HG03139 (cell line): Measurements from ENCODE around the gene KRTAP10-2.
"Not testable (repeated sequence)": the region's sequence is repeated elsewhere in the genome, so short reads cannot be mapped to it uniquely, and the experiment has no call there.

Experiments used
- ATAC-seq: cut with Tn5 transposase; IDR thresholded peaks from one replicate; pipeline ENCODE4 v1.9.1; 2021; ENCODE audit not compliant: unreplicated experiment

Gene KRTAP10-2

DNA sequence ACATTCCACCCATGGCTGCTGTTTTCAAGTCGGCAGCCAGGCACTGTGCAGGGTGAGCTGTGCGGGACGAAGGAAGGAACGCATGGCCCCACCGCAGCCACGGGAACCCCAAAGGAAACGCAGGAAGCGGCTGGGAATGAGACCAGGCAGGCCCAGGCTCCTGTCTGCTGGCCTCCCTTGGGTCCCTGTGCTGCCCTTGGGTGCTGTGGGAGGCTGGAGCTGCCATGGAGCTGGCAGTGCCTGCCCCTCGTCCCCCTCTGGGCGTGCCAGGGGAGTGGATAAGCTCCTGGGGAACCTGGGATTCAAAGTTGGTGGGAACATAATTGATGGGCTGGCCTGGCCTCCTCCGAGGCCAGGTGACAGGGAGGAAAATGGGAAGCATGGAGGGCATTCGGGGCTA is 17.0 kb upstream of the KRTAP10-2 start:
- no peak for ATAC-seq

- no peak for ATAC-seq
Measured at GRCh38 chr21:44567481-44568171, 16.3 kb upstream of the KRTAP10-2 start.

GRCh38 chr21:44566403-44566802 is 15.1 kb upstream of the KRTAP10-2 start:
- ATAC-seq: no peak

DNA sequence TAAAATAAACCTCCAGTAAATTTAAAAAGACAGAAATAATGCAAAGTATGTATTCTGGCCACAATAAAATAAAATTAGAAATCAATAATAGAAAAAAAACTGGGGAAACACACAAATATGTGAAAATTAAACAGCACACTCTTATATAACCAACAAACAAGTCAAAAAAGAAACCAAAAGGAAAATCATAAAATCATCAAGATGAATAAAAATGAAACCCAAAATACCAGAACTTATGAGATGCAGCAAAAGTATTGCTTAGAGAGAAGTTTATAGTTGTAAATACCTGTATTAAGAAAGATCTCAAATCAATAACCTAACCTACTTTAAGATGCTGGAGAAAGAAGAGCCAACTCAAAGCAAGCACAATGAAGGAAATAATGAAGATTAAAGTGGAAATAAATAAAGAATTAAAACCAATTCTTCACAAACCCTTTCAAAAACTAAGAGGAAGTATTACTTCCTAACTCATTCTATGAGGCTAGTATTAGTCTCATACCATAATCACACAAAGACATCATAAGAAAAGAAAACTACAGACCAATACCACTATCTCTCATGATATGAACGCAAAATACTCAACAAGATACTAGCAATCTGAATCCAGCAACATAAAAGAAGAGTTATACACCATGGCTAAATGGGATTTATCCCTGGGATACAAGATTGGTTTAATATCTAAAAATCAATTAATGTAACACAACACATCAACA is 13.7 kb upstream of the KRTAP10-2 start:
- no peak for ATAC-seq

DNA sequence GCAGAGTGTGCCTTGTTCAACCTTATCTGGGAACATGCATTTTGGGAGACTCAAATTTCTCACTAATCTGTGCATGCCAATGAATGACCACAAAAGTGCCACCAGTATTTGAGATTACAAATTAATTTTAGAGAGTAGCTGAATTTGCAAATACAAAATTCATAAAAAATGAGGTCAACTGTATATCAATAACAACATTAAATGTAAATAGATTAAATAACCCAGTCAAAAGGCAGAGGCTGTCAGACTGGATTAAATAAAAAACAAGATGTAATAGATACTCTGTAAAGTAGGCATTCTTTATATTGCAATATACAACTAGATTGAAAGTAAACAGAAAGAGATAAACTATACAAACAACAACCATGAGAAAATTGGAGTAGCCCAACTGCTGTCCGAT is 12.8 kb upstream of the KRTAP10-2 start:
- no peak for ATAC-seq

DNA sequence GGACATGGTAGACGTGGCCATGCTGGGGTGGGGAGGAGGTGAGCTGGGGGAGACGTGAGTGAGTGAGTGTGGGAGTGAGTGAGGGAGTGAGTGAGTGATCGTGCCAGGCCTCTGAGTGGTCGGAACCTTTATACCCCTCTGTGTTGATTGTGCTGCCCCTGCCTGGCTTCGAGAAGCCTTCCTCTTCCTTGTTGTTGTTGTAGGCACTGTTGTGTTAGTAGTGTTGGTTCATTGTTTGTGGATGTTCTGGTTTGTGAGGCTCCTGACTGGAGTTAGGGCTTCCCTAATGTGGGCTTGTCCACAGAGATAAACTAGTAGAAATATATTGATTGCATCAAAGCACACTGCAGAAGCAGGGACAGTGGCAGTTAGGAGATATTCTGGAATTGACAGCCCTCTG is 7.4 kb upstream of the KRTAP10-2 start, which contains the start of gene KRTAP10-3:
KRTAP10-3 (minus strand) TSS at position 101 of the 400 bp plus-strand sequence; CDS start at position 21, 80 bp downstream.
- ATAC-seq: no peak

DNA sequence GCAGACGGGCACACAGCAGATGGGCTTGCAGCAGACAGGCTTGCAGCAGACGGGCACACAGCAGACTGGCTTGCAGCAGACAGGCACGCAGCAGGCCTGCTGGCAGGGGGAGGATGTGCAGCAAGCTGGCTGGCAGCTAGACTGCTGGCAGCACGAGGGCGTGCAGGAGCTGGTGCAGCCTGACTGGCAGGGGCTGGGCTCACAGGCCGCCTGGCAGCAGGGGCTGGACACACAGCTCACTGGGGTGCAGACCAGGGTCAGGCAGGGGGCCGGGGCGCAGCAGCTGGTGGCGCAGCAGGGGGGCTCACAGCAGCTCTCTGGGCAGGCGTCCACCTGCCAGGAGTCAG is 7.0 kb upstream of the KRTAP10-2 start:
- not testable (repeated sequence) for ATAC-seq

GRCh38 chr21:44557491-44558328 is 6.4 kb upstream of the KRTAP10-2 start:
- no peak for ATAC-seq

DNA sequence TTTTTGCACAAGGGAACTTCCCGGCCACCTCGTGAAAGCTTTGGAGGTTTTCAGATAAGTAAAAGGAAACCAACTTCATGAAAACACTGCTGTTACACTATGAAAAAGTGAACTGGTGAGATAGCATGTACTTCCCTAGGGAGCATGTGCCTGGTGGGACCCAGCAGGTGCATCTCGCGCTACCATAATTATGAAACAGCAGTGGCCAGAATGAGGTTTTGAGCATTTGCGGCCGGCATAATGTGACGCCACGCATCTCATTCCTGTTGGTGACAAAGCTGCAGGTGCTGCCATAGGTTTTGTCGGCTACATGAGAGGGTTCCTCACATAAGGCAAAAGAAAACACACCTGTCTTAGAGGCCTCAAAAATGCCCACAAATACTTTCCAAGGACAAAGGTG is 5.6 kb upstream of the KRTAP10-2 start:
- no peak for ATAC-seq

DNA sequence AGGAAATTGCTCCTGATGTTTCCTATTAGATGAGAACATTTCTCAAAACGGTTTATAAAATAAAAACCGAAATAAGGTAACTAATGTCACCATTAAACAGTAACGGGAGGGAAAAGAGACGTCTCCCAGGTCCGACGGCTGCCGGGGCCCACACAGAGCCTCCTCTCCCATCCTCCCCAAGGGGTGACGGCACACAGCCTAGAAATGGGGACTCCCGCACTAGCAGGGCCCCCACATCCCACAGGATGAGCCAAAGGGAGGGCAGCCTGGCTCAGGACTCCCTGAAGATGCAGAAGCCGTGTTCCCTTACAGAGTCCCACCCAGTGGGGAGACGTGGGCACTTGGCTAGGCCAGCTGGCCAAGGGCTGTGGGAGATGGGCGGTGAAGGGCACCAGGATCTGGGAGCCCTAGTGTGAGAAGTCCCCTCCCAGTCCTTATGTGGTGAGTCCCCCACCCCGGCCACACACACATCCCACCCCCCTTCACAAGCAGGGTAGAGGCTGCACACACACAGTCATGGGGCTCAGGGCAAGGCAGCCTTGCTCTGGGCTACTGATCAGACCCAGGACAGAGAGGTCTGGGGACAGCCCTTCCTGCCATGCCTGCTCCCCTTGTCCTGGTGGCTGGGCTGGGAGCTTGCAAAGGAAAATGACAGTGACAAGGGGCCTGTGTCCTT is 4.0 kb upstream of the KRTAP10-2 start:
- no peak for ATAC-seq

- ATAC-seq: no peak
Measured at GRCh38 chr21:44552681-44553080, 1.4 kb upstream of the KRTAP10-2 start.

GRCh38 chr21:44552136-44552535 is 831 bp upstream of the KRTAP10-2 start:
- no peak for ATAC-seq

- ATAC-seq: no peak
Measured at GRCh38 chr21:44550807-44551206, 498 bp downstream of the KRTAP10-2 start.

DNA sequence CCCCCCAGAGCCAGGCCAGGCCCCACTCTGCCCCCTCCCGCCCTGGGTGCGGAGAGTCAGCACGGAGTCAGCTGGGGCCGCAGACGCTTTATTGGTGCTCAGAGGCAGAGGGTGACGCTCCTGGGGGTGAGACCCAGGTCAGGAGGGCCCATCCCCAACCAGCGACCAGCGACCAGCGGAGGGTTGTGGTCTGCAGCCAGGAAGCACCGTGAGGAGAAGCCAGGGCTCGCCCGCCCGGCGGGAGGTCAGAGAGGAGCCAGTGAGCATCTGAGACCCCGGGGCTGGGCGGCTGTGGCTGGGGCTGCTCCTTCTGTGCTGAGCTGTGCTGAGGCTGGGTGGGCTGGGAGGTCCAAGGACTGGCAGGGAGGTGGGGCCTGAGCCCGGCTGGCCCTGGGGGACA is 1.0 kb downstream of the KRTAP10-2 start:
- not testable (repeated sequence) for ATAC-seq

- no peak for ATAC-seq
Measured at GRCh38 chr21:44549525-44550211, 1.6 kb downstream of the KRTAP10-2 start.

DNA sequence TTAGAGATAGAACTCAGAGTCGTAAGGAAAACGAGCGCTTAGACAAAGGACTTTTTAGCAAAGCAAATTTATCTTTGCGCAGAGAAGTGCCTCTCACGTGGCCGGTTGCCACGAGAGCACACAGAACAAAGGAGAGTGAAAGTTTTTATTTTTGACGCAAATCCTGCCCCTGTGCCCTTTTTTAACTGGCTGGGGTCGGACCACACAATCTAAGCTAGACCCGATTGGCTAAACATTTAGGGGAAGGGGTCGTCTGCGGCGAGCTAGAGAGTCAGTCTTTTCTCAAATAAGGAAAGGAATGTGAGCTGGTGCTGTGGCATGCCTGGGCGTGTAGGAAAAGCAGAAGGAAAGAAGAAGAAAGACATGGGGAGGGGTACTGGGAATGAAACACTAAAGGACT is 2.4 kb downstream of the KRTAP10-2 start:
- no peak for ATAC-seq

DNA sequence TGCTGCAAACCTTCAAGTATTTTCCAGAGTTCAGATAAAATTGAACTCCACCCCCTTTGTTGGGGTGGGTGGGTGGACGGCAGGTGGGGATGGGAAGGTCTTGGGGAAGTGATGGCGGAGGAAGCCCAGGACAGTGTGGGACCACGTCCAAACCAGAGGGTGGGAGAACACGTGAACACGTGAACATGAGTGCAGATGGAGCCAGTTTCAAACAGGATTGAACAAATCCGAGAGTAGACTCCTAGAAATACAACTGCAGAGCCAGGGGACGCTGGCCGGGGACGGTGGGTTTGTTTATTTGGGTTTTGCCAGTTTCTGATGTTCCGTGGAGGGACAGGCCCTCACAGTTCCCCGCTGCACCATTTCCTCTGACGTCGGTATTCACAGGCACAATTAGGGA is 2.9 kb downstream of the KRTAP10-2 start:
- no peak for ATAC-seq

DNA sequence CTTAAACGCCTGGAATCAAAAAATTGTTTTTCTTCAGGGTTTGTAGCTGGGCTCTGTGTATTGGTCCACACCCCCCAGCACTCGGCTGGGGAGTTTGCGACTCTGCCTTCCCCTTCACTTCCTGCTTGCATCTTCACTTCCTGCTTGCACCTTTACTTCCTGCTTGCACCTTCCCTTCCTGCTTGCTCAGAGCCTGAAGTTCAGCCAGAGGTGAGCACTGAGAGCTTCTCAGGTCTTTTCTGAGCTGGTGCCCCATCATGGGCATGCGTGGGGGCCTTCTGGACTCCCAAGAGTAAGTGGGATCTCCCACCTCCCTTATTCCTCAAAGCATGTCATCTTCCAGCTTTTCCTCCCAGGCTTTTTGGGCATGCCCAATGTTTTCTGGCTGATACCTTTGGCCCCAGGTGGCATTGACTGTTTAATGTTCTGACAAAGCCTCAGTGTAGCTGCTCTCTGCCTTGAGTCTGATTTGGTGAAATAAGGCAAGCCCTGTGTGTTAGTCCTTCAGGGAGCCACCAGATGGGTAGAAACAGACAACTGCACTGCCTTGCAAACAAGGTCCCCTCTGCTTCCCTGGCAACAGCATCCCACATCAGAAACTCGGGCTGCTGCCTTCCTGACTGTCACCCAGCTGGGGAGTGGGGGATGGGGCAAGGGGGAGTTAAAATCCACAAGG is 3.5 kb downstream of the KRTAP10-2 start:
- no peak for ATAC-seq

DNA sequence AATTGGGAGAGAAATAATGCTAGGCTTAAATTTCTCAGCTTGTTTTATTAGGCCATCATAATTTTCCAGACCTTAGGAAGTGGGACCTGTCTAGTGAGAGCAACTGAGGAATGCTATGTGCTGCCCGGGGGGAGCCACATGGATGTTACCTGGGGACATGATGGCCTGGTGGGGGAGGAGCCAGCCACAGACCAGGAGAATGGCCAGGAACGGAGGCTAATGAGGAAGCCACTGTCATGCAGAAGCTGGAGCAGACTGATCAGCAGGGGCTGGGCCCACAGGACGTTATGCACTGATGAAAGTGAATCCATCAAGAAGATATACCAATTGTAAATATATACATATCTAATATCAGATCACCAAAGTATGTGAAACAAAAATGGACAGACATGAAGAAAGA is 6.7 kb downstream of the KRTAP10-2 start:
- ATAC-seq: no peak

DNA sequence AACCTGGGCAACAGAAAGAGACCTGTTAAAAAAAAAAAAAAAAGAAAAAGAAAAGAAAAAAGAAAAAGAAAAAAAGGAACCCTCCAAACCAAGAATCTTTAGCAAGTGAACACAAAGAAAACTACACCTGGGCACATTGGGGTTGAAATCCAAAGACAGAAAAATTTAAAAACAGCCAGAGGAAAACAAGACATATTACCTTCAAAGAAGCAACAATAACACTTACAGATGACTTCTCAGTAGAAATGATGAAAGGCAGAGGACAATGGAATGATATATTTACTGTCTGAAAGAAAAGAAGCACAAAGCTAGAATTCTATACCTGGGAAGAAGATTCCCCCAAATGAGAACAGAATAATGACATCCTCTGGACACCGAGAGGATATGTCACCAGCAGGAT is 8.6 kb downstream of the KRTAP10-2 start:
- no peak for ATAC-seq
